ENCODE measurements around the gene UBE2D3. TPM values are rescaled to one million over a fixed set of nuclear protein-coding genes. Genes with fewer than 3 reads are reported as not detected.

Gene UBE2D3
- polyA plus RNA-seq, 1 experiment: 534 TPM

GRCh38 chr4:102832105-102832504, 4.8 kb upstream of the UBE2D3 start:
- TF ChIP-seq, protein P1, sequence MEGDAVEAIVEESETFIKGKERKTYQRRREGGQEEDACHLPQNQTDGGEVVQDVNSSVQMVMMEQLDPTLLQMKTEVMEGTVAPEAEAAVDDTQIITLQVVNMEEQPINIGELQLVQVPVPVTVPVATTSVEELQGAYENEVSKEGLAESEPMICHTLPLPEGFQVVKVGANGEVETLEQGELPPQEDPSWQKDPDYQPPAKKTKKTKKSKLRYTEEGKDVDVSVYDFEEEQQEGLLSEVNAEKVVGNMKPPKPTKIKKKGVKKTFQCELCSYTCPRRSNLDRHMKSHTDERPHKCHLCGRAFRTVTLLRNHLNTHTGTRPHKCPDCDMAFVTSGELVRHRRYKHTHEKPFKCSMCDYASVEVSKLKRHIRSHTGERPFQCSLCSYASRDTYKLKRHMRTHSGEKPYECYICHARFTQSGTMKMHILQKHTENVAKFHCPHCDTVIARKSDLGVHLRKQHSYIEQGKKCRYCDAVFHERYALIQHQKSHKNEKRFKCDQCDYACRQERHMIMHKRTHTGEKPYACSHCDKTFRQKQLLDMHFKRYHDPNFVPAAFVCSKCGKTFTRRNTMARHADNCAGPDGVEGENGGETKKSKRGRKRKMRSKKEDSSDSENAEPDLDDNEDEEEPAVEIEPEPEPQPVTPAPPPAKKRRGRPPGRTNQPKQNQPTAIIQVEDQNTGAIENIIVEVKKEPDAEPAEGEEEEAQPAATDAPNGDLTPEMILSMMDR (IDR thresholded peaks at IDR 0.05; ENCODE audit: low read depth, low read length): no peak
- Histone ChIP-seq H3K27ac (ENCODE audit: low read depth, low read length) (no peak overlapping the region), H3K27me3 (ENCODE audit: control insufficient read depth, insufficient read depth, low read length) (no peaks in the 10 kb centered on the region), H3K9me3 (ENCODE audit: control insufficient read depth, insufficient read depth, low read length) (no peaks in the 10 kb centered on the region; the same call in 1 of the 2 replicates), H3K4me3 (ENCODE audit: low read depth, low read length) (no peak overlapping the region)
- no peak for DNase-seq (ENCODE audit: low read depth, low spot score)
- ChIA-PET POLR2A (no interaction called here), CTCF (interaction anchor here (0.6 kb wide), 1 partner anchor 12 kb away, joined by 3 read pairs; no protein-coding TSS in a partner anchor)

DNA sequence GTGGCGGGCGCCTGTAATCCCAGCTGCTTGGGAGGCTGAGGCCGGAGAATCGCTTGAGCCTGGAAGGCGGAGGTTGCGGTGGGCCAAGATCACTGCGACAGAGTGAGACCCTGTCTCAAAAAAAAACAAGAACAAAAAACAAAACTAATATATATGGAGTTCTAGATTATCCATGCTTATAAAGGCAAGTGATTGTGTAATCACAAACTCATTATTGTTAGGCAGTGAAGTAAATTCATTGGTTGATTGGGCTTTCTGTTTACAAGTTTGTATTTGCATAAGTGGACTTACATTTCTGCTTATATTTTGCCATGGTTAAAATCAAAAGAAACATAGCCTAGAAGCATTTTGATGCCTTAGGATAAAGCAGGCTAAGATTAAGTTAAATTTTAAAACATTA, 2.5 kb upstream of the UBE2D3 start:
- Histone ChIP-seq H3K4me3 (ENCODE audit: low read depth, low read length) (no peak overlapping the region), H3K9me3 (ENCODE audit: control insufficient read depth, insufficient read depth, low read length) (no peaks in the 10 kb centered on the region; the same call in 1 of the 2 replicates), H3K27me3 (ENCODE audit: control insufficient read depth, insufficient read depth, low read length) (no peaks in the 10 kb centered on the region), H3K27ac (ENCODE audit: low read depth, low read length) (no peak overlapping the region)
- TF ChIP-seq, protein P1 (IDR thresholded peaks at IDR 0.05; ENCODE audit: low read depth, low read length): no peak
- ChIA-PET POLR2A (no interaction called here), CTCF (interaction anchor here (0.8 kb wide), 1 partner anchor 270 kb away, joined by 4 read pairs; no protein-coding TSS in a partner anchor)
- DNase-seq (ENCODE audit: low read depth, low spot score): no peak

GRCh38 chr4:102828497-102828808, 1.1 kb upstream of the UBE2D3 start:
- H3K9me3 ChIP-seq (ENCODE audit: control insufficient read depth, insufficient read depth, low read length): no peaks in the 10 kb centered on the region; the same call in 1 of the 2 replicates
- peak overlapping the region; percentile 100 for H3K27ac ChIP-seq (ENCODE audit: low read depth, low read length)
- no peak for DNase-seq (ENCODE audit: low read depth, low spot score)
- ChIA-PET POLR2A (interaction anchor here (0.9 to 4.2 kb wide), 12 partner anchors 8 to 259 kb away, joined by 3 to 46 read pairs (median 7); partner anchors contain the start of genes CISD2 and MANBA), CTCF (interaction anchor here (1.0 to 1.9 kb wide), 4 partner anchors 204 to 398 kb away, joined by 3 to 8 read pairs (median 4); no protein-coding TSS in a partner anchor)
- H3K4me3 ChIP-seq (ENCODE audit: low read depth, low read length): peak overlapping the region; percentile 92
- TF ChIP-seq, protein P1 (IDR thresholded peaks at IDR 0.05; ENCODE audit: low read depth, low read length): no peak
- H3K27me3 ChIP-seq (ENCODE audit: control insufficient read depth, insufficient read depth, low read length): no peaks in the 10 kb centered on the region

DNA sequence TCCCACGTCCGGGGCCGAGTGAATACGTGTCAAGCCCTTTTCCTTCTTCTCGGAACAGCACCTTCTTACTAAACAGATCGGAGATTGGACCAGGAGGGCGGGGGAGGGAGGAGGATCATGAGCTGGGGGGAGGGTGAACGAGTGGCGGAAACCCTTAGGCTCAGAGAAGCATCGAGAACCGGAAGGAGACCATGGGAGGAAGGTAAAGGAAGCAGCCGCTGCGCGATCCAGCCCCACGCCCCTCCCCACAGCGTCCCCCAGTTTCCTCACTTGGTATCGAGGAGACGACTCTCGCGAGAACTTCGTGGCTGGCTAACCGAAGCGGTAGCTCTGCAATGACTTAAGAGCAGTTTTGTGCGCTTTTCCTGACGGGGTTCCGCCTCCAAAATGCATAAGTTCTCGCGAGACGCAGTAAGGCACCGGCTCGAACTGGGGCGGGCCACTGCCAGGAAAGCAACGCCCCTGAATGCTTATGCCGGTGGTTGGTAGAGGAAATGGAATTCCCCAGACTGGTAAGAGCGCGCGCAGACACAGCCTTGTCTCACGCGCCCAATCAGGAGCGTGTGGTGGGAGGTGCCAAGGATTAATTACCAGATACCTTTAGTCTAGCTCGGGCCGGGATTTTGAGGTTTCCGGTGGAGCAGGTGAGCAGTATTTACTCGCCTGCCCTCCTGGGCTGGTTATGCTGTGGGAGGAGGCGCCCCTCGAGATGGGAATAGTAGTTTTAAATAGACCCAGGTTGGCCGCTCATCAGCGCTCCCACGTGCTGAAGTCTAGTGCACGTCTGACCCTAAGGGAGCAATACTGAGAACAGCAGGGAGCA, 534 bp upstream of the UBE2D3 start:
- TF ChIP-seq, protein P1 (IDR thresholded peaks at IDR 0.05; ENCODE audit: low read depth, low read length): no peak
- H3K27me3 ChIP-seq (ENCODE audit: control insufficient read depth, insufficient read depth, low read length): no peaks in the 10 kb centered on the region
- CTCF ChIA-PET: interaction anchor here (1.0 to 1.9 kb wide), 4 partner anchors 203 to 397 kb away, joined by 3 to 8 read pairs (median 4); no protein-coding TSS in a partner anchor
- H3K4me3 ChIP-seq (ENCODE audit: low read depth, low read length): peak overlapping the region; percentile 92
- POLR2A ChIA-PET: interaction anchor here (0.6 to 4.2 kb wide), 17 partner anchors 9 to 397 kb away, joined by 3 to 46 read pairs (median 5); partner anchors contain the start of genes CISD2 and MANBA
- peak; percentile 100 for DNase-seq (ENCODE audit: low read depth, low spot score)
- H3K9me3 ChIP-seq (ENCODE audit: control insufficient read depth, insufficient read depth, low read length): no peaks in the 10 kb centered on the region; the same call in 1 of the 2 replicates
- H3K27ac ChIP-seq (ENCODE audit: low read depth, low read length): peak overlapping the region; percentile 100

Data from AG04450 (cell line).